SIG-M5 treated with dmso at 0.1 percent for 504 hours (cell line): ENCODE measurements around the gene SSTR5.

Experiments used
- DNase-seq: peaks from one replicate; lab custom pipeline; 2025; ENCODE audit not compliant: unreplicated experiment; lab: John Stamatoyannopoulos, UW

The SSTR5 gene

DNA sequence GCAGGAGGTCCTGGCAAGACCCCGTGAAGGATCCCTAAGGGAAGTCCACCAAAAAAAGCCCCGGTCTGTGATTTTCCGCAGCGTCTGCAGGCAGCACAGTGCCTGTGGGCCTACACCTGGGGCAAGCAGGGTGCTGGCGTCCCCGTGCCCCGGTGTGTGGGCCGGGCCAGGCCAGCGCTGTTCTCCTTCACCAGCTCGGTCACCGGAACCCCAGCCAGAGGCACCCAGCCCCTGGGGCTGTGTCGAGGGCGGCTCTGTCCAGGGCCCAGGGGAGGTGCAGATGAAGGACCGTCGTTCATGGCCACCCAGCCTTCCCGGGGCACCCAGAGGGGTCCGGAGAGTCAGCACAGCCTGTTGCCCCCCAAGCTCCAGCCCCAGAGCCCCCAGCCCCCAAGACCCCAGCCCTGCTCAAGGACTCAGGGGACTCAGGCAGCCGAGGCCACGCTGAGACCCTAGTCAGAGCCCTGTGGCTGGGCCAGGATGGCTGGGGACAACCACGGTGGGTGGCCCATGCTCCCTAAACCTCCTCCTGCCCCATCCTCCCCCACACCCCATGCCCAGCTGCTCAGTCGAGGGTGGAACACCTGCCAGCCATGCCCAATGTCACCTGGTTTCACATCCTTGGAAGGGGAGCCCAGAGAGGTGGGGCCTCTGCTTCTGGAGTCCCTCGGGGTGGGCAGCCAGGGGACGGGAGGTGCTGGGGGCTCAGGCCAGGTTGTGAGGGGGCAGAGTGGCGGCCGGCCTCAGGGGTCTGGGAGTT, 29.2 kb downstream of the SSTR5 start:
- DNase-seq, result no peak

- DNase-seq, result no peak
Measured at GRCh38 chr16:1102333-1102700, 29.8 kb downstream of the SSTR5 start.

DNA sequence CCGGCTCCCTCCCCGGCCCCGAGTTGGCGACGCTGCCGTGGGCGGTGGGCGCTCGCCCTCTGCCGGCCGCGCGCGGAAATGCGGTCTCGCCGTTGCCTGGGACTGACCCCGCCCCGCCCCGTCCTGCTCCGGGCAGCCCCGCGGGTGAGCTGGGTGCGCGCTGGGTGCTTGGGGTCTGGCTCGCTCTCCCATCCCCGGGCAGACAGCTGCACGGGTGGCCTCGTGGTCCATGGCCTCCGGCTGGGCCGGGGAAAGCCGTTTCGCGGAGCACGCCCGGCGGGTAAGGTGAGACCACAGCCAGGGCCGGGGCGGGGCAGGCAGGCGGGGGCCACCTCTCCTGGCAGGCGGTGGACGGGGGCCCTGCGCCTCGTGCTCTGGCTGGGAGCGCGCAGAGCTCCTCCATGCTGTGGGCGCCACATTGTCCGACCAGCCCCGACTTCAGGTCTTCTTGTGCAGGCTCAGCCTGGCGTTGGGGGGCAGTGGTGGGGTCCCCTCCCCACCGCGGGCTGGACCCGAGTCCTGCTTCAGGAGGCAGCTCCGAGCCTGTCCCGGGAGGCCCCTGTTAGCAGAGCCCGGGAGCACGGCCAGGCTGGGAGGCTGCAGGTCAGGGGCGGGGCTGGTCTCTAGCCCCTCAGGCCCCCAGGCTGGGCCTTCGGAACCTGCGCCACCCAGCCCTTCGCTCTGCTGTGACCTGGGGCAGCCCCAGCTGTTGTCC, 30.5 kb downstream of the SSTR5 start:
- no peak for DNase-seq

DNA sequence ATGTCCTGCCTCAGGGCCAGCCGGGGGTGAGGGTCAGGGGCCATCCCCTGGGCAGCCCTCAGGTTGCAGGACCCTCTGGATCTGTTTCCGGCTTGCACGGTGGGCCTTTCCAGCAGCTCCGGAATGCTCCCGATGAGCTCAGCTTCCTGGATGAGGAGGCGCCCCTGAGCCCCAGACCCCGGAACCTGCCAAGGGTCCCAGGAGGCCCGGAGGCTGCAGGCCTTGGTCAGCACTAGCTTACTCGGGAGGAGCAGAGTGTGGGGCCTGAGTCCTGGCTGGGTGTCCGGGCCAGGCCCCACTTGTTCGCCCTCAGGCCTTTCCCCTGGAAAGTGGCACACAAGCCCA, 31.1 kb downstream of the SSTR5 start:
- DNase-seq, result no peak

DNA sequence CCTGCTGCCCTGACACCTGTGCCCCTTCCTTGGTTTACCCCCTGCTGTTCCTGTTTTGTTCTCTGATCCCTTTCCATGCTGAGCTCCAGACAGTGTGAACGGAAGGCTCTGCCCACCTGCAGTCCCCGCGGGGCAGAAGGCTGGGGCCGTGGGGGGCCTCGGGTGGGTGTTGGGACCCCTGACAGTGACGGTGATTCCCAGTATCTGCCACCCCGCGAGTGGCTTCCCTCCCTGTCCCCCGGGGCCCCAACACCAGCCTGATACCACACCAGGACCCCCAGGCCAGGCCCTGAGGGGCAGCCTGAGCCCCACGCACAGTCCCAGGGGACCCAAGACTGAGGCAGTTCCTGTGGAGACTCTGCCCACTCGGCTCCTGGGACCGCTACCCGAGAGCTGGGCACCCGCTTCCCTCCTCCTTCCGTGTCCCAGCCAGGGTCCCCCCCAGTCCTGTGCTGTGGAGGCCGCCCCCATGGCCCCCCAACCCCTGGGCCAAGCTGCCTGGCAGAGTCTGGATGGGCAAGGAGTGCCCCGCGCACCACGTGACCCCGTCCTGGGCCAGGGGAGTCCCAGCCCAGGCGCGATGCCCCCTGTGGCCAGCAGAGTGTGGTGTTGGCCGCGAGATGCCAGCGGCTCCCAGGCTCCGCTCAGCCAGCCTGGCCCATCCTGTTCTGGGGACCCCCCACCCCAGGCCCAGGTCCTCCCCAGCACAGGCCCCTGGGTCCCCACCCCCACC, 33.5 kb downstream of the SSTR5 start:
- DNase-seq, result no peak

DNA sequence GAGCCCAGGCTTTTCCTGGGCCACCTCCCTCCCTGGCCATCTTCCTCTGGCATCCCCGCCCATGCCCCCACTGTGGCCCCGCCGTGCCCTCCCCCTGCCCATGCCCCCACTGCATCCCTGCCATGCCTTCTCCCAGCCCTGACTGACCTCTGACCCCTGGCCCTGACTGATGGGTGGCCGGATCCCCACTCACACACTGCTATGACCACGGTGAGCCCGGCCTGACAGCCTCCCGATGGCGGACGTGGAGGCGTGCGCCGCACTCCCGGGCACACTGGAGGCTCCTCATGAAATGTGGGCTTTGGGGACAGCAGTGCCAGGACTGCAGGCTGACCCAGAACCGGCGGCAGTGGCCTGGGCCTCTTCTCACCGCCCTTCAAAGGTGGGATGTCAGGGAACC, 34.1 kb downstream of the SSTR5 start:
- DNase-seq, result no peak

- DNase-seq, result no peak
Measured at GRCh38 chr16:1107141-1107540, 34.6 kb downstream of the SSTR5 start.

DNA sequence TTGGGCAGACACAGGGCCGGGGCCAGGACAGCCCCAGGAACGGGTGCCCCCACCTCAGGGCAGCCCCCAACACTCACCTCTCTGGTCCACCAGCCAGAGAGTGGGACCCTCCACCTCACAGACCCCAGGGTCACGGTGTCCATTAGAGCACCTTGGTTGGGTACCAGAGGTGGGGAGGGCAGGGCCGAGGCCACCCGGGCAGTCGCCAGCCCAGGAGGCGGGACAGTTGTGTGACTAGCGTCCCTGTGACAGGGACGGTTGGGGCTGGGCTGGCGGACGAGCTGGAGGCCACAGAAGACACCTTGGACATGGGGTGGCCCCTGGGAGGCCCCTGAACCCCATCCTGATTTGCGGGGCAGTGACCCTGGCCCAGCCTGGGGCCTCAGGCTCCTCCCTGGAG, 35.2 kb downstream of the SSTR5 start:
- DNase-seq, result no peak

DNA sequence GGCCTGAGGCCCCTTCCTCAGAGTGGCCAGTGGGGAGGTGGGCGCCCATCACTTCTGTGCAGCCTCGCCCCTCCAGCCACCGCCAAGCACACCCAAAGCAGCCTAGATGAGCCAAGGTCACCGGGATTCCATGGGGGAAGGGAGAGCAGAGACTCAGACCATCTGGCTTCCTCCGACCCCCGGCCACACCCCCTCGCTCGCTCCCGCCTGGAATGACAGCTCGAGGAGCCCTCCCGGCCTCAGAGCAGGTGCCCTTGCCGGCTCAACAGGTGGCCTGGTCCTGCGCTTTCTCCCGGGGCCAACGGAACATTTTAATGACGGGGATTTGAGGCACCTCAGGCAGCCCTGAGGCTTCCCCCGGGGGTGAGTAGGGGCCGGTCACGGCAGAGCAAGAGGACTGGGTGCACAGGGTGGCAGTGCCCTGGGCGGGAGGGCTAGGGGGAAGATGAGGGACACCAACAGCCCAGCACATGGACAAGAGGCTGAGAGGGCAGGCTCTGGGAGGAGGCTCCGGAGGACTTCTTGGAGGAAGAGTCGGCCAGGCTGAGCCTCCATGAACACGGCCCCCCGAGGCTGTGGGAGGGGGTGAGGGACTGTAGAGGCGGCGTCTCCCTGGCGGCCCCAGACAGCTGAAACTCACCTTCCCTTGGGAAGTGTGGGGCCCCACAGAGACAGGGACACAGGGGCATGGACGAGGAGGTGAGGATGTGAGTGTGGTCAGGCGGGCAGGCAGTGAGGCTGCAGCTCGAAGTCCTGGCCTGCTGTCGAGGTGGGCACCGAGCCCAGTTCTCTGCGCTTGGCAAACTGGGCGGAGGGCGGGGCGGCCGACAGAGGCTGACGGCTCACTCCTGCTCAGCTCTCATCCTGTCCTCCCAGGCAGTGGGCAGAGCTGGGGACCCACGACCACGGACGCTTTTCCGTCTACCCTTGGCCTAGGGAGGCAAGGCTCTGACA, 36.0 kb downstream of the SSTR5 start:
- DNase-seq, result no peak

GRCh38 chr16:1109648-1110047, 37.1 kb downstream of the SSTR5 start:
- DNase-seq, result no peak

- no peak for DNase-seq
Measured at GRCh38 chr16:1112506-1113184, 40.1 kb downstream of the SSTR5 start.

DNA sequence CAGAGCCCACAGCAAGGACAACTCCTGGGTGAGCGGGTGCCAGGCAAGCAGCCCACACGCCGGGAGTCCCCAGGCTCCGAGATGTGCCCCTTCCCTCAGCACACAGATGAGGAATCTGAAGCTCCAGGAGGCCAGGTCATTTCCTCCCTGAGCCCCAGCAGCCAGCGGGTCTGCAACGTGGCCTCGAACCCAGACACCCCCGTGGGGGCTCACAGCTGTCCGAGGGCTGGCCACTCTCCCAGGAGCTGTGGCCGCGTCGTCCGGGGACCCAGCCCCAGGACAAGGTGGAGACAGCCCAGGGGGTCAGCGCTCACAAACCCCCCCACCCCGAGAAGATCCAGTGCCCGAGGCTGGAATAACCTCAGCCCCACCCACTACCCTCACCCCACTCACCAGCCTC, 40.9 kb downstream of the SSTR5 start:
- DNase-seq, result no peak

DNA sequence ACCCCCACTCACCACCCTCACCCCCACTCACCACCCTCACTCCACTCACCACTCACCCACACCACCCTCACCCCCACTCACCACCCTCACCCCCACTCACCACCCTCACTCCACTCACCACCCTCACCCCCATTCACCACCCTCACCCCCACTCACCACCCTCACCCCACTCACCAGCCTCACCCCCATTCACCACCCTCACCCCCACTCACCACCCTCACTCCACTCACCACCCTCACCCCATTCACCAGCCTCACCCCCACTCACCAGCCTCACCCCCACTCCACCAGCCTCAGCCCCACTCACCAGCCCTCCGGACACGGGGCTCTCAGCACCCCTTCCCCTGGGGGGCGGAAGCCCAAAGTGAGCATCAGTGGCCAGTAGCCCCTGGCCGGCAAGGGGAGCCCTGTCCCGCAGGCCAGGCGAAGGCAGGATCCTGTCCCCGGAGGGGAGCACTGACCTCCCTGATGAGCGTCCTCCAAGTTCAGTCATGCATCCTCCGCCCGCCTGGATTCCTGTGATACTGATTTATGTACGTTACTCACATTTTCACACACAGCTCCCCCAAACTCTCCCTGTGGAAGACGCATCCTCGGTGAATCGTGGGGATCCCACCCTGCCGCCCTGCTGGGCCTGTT, 41.5 kb downstream of the SSTR5 start:
- no peak for DNase-seq

- no peak for DNase-seq
Measured at GRCh38 chr16:1116693-1117077, 44.1 kb downstream of the SSTR5 start.

- no peak for DNase-seq
Measured at GRCh38 chr16:1117176-1117900, 44.8 kb downstream of the SSTR5 start.

- DNase-seq, result no peak
Measured at GRCh38 chr16:1117926-1118325, 45.4 kb downstream of the SSTR5 start.

DNA sequence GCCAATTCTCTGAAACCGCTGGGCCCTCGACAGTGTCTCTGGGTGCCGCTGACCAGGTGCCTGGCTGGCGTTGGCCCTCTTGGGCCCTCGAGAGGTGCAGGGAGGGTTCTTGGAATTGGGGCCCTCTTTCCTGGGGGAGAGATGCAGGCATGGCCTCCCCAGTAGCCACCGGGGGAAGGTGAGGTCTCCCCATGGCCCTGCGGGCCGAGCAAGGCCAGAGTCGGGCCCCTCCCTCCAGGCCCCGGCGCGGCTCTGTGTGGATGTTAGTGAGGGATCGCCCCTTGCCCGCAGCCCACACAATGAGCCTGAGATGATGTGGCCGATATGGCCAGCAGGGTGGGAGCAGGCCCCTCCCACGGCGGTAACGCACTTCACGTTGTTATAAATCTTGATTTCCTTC, 46.6 kb downstream of the SSTR5 start:
- no peak for DNase-seq

DNA sequence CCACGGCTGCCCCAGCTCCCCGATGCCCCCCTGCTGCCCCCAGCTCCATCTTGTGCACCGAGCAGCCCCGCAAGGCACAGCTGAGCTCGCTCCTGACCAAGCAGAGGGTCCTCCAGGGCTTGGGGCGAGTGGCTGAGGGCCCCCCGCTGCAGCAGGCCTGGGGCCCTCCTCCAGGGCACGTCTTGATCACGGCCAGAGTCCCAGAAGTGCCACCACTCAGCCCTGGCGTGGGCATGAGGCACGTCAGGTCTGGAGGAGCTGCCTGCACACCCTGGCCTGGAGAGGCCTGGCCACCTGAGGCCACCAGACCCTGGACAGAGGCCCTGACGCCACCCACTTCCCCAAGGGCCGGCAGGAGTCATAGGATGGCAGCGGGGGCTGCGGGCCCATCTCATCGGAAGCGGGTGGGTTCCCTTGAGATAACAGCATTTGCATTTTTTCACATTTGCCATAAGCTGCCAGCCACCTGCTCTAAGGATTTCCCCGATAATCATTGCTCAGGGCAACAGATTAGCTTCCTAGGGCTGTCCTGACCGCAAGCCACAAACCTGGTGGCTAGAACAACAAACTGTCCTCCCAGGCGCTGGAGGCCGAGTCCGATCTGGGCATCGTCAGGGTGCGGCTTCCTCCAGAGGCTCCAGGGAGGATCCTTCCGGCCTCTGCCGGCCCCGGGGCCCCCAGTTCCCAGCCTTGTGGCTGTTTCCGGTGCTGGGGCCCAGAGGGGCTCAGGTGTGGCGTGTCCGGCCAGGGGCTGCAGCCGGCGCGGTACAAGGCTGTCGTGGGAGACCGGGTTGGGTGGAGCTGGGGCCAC, 47.4 kb downstream of the SSTR5 start:
- DNase-seq, result no peak

- no peak for DNase-seq
Measured at GRCh38 chr16:1120577-1120941, 48.0 kb downstream of the SSTR5 start.
